HG02973 (cell line): Measurements from ENCODE around the gene GTF2H4.
"Not testable (repeated sequence)": the region's sequence is repeated elsewhere in the genome, so short reads cannot be mapped to it uniquely, and the experiment has no call there.

Source experiments
- ATAC-seq: cut with Tn5 transposase; IDR thresholded peaks from one replicate; pipeline ENCODE4 v1.9.1; 2021; ENCODE audit warnings: moderate library complexity; ENCODE audit not compliant: unreplicated experiment

Gene GTF2H4

DNA sequence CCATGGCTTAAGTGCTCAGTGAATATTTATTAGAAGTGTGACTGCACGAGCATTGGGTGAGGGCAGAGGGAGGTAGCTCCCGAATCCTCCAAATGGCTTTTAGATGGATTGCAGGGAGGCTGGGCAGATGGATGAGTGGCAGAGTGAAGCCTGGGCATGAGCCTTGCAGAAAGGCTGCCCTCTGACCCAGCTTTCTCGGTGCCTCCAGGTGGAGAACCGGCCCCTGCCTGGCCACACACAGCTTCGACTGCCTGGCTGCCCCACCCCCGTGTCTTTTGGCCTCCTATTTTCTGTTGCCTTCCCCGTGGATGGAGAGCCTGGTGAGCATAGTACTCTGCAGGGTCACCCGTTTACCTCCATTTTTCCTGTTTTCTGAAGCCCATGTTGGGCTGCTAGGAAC, 9.5 kb downstream of the GTF2H4 start:
- ATAC-seq, result no peak

DNA sequence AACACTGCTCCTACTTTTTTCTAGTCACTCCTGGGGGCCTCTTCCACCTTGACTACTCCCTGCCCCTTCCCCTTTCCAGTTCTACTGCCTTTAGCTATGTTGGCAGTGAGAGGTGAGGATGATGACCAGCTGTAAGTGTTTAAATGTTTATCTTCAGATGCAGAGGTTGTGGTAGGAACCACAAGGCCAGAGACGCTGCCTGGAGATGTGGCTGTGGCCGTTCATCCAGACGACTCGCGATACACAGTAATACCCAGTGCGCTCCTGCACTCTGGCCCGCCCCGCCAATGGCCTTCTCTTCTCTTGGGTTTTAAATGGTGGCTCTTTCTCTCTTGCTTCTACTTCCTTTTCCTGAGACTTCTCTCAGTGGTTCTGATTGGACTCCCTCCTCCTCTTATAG, 10.7 kb downstream of the GTF2H4 start:
- ATAC-seq, result no peak

DNA sequence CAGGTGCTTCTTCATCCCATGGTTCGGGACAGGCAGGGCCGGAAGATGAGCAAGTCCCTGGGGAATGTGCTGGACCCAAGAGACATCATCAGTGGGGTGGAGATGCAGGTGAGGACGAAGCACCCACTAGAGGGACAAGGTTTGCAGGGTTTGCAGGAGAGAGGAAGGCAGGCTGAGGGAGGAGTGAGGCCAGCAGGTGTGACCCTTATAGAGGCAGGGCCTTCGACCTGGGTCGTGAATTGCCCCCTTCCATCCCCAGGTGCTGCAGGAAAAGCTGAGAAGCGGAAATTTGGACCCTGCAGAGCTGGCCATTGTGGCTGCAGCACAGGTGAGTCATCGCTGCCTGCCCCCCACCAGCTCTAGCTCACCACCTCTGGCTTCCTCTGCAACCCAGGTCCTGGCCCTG, 14.4 kb downstream of the GTF2H4 start:
- ATAC-seq, result no peak

DNA sequence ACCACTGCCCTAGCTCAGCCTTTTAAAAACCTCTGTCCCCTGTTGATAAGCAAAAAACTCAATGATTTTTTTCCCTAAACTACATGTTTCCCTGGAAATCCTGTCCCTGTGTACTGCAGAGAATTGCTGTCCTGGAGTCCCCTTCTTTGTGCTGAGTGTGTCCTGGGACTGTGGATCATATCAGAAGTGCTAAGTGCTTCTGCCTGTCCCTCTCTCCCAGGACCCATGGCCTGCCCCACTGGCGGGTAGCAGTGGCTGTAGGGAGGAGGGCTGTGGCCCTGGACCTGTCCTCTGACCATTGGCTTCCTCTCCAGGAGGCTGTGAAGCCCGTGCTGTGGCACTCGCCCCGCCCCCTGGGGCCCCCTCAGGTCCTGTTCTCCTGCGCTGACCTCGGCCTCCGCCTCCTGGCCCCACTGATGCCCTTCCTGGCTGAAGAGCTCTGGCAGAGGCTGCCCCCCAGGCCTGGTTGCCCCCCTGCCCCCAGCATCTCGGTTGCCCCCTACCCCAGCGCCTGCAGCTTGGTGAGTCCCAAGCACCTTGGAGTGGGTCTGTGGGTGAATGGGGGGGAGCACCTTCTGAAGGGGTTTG, 16.1 kb downstream of the GTF2H4 start:
- not testable (repeated sequence) for ATAC-seq

DNA sequence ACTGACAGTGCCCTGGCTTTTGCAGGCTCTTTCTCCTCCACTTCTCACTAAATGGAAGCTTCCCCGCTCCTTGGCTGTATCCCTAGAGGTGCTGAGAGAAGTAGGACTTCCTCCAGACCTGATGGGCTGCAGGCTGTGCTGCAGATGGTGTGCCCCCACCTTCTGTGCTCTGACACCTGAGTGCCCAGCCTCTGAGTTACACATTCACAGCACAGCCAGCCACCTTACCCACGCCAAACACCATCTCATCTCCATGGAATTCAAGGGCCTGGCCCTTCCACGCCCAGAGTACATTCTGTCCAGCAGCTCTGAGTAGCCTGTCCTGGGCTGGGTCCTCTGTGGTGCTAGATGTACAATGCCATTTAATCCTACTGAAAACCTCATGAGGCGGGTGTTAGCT, 18.6 kb downstream of the GTF2H4 start:
- ATAC-seq, result no peak

DNA sequence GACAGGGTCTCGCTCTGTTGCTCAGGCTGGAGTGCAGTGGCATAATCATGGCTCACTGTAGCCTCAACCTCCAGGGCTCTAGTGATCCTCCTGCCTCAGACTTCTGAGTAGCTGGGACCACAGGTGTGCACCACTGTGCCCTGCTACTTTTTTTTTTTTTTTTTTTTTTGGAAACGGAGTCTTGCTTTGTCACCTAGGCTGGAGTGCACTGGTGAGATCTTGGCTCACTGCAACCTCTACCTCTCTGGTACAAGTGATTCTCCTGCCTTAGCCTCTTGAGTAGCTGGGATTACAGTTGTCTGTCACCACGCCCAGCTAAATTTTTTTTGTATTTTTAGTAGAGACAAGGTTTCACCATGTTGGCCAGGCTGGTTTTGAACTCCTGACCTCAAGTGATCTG, 19.1 kb downstream of the GTF2H4 start:
- not testable (repeated sequence) for ATAC-seq

DNA sequence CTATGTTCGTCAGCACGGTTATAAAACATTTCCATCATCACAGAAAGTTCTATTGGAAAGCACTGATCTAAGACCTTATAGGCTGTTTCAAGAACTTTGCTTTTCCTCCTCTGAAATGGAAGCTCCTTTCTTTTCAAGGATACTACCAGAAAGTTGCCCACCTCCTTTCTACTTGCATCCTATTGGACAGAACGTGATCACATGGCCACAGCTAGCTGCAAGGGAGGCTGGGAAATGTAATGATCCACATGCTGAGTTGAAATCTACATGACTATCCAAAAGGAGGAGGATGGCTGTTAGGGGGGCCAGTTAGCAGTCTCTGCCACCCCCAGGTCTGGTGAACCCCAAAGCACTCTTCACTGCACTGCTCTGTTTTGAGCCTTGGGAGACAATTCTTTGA, 20.7 kb downstream of the GTF2H4 start:
- no peak for ATAC-seq

DNA sequence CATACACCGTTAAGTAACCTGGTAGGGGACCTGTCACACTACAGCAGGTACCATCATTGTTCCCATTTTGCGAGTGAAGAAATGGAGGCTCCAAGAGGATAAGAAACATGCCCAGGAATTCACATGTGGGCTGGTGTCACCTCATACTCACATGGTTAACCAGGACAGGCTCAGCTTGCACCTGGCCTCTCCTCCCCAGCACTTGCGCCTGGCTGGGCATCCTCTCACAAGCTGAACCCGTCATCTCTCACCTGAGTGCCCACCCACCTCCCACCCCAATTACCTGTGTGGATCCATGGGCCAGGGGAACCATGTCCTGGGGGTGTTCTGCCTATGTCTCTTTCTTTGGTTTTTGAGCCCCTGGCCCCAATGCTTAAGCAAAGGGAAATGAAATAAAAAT, 22.5 kb downstream of the GTF2H4 start:
- ATAC-seq, result no peak

DNA sequence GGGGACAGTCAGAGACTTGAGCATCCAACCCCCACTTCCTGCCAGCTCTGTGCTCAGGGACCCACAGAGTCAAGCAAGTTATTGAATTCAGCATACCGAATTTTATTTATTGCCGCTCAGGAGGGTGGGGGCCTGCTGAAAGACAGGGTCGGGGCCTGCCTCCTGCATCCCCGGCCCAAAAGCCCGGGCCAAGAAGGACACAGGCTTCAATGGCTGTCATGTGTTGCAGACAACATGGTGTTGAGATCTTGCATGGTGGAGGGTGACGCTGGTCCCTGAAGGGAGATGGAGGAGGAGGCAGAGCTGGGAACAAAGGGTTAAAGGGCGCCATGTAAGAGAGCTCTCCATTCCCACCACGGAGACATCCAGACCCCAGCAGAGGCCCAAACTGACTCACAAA, 23.3 kb downstream of the GTF2H4 start:
- ATAC-seq, result no peak

- ATAC-seq, result no peak
Measured at GRCh38 chr6:30931969-30932645, 24.1 kb downstream of the GTF2H4 start, which contains the start of gene SFTA2. Gene SFTA2 (minus strand): TSS chr6:30932170. CDS start chr6:30932096, 74 bp downstream.

DNA sequence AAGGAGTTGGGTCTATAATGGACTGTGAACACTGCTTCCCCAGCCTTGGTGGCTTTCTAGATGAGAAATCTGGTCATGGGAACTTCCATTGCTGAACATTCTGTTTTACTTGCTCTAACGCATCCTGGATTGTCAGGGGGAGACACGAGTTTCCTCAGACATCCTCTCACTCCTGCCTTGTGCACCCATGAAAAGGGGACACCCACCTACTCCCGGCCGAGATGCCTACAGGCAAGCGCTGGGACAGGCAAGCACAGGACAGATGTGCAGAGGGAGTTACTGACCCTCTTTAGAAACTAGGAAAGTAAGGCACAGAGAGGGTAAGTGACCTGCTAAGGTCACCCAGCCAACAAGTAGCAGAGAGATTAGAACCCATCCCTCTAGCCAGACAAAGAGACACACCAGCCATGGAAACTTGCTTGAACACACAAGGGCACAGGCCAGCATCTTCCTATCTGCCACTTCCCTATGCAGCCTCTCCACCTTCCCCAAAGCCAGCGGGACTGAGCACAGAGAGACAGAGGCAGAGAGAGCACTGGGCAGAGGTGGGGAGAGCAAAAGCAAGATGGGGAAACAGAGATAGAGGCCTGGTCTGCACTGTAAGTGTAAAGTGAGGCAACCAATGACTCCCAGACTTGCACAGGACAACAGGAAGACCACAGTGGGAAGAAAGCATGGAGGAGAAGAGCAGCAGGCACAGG, 24.8 kb downstream of the GTF2H4 start:
- no peak for ATAC-seq

GRCh38 chr6:30935018-30935417, 27.0 kb downstream of the GTF2H4 start:
- no peak for ATAC-seq

- no peak for ATAC-seq
Measured at GRCh38 chr6:30937265-30937664, 29.3 kb downstream of the GTF2H4 start.

DNA sequence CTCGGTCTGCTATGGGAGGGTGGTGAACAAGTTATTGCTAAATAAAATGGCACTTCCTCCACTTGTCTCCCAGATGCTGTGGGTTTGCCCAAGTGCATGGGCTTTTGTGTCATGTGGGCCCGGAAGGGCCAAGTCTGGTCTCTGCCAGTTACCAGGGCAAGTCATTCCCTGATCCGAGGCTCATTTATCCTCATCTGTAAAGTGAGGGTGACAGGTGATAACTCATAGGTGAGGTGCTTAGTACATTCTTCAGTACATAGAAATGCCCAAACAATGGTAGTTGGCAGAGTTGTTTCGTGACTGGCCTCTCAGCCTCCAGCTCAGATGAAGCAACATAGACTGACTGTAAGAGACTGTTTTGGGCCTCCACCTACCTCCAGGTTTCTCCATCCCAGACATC, 30.7 kb downstream of the GTF2H4 start:
- no peak for ATAC-seq

DNA sequence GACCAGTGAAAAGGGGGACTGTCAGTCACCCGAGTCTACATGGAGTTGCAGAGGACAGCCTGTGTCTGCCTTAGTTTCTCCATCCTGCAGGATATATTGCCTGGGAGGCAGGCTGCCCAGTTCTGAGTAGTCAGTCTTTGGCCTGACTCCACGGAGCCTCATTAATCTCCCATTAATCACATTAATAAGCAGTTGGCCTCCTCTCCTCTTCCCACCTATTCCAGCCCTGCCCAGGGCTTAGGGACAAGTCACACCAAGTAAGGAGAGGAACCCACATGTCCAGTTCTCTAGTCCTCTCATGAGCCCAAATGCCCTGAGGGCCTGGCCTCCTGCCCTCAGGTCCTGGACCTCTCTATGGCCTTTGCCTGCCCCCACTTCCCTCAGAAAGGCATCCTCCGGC, 31.5 kb downstream of the GTF2H4 start:
- no peak for ATAC-seq

DNA sequence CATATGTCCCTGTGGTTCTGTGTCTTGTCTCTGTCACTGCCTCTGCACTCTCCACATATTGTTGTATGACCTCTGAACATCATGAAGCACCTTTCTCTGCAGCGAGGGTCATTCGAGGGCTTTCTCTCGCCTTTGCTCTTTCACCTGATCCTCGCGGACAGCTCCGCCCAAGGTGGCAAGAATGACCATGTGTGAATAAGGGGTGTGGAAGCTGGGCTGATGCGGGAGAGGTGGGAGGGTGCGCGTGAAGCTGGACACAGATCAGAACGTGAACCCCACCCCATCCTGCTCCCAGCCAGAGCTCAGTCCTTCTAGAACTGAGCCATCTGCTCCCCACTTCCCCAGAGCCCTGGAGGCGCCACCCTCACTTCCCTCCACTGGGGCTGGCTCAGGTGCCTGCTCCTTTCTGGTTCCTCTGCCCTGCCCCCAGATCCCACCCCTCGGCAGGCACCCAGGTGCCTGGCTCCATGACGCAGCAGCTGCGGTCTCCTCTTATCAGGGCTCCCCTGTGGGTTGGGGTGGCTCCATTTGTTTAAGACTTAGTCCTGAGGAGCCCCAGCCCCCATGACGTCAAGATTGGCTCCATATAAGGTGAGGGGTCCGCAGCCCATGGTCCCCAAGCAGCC, 32.5 kb downstream of the GTF2H4 start, which contains the start of gene MUCL3:
MUCL3 (plus strand) TSS at position 613 of the 626 bp plus-strand sequence. CDS start 27 bp downstream, outside the sequence.
- no peak for ATAC-seq

DNA sequence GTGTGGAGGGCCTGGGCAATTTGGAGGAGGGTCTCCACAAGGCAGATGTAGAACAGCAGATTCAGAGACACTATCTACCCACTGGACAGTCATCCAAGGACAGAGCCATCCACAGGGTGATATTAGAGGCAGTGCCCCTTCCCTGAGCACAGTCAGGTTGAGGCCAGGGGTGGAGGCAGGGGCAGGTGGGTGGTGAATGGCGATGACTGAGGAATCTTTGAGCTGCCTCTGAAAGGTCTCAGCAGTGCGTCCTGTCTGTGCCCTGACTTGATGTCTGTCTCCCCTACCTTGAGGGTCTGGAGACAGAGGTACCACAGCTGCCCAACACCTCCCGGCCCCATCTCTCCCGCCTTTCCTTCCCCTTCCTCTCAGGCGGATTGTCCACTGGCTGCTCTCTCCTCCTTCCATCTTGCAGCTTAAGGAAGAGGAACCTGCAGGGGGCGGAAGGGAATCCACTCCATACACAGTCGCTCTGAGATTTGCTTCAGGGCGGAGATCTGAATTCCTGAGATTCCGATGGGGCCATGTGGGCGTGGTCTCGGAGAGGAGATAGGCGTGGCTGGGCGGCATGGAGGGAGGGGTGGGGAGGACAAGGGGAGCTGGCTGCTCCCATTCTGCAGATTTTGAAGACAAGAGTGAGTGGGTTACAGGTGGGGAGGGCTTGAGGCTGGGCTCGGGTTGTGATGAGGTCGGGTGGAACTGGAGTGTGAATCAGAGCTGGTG, 34.5 kb downstream of the GTF2H4 start:
- no peak for ATAC-seq

GRCh38 chr6:30944051-30944450, 36.0 kb downstream of the GTF2H4 start:
- no peak for ATAC-seq

GRCh38 chr6:30945281-30945680, 37.3 kb downstream of the GTF2H4 start:
- ATAC-seq, result no peak

GRCh38 chr6:30947231-30947630, 39.2 kb downstream of the GTF2H4 start:
- ATAC-seq, result no peak

DNA sequence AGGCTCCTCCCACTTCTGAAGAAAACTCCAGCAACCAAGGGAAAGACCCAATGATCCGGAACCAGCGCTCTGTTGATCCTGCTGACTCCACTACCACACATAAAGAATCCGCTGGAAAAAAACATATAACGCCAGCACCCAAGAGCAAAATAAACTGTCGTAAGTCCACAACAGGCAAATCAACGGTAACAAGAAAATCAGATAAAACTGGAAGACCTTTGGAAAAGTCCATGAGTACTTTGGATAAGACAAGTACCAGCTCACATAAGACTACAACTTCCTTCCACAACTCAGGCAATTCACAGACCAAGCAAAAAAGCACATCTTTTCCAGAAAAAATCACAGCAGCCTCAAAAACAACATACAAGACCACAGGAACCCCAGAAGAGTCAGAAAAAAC, 40.8 kb downstream of the GTF2H4 start:
- no peak for ATAC-seq
